Raji (cell line): Measurements from ENCODE around the gene SLC4A2.

Experiments
- POLR2A ChIP-seq: IDR thresholded peaks from 2 replicates; pipeline ENCODE4 v1.6.1; 2011; ENCODE audit warnings: low read depth, low read length, control low read depth; ENCODE audit not compliant: insufficient read depth

The SLC4A2 gene

DNA sequence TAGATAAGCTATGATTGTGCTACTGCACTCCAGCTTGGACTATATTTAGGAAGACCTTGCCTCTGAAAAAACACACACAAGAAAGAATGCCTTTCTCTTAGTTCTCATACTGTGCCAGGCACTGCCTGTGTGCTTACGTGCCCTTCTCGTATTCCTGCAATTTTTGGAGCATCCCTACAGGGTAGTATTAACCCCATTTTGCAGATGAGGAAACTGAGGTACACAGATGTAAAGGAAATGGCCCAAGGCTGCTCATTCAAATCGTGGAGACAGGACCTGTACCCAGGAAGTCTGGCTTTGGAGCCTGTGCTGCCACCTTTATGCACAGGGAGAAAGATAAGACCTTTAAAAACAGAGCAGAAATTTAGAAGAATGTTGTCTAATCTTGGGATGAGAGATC is 43.6 kb downstream of the SLC4A2 start:
- no peak for TF ChIP-seq POLR2A

GRCh38 chr7:151103973-151104372 is 44.6 kb downstream of the SLC4A2 start:
- TF ChIP-seq POLR2A: no peak

- TF ChIP-seq POLR2A: no peak
These were observed 45.2 kb downstream of the SLC4A2 start for GRCh38 chr7:151104411-151105235.

- TF ChIP-seq POLR2A: no peak
These were observed 48.5 kb downstream of the SLC4A2 start for GRCh38 chr7:151107882-151108281.

DNA sequence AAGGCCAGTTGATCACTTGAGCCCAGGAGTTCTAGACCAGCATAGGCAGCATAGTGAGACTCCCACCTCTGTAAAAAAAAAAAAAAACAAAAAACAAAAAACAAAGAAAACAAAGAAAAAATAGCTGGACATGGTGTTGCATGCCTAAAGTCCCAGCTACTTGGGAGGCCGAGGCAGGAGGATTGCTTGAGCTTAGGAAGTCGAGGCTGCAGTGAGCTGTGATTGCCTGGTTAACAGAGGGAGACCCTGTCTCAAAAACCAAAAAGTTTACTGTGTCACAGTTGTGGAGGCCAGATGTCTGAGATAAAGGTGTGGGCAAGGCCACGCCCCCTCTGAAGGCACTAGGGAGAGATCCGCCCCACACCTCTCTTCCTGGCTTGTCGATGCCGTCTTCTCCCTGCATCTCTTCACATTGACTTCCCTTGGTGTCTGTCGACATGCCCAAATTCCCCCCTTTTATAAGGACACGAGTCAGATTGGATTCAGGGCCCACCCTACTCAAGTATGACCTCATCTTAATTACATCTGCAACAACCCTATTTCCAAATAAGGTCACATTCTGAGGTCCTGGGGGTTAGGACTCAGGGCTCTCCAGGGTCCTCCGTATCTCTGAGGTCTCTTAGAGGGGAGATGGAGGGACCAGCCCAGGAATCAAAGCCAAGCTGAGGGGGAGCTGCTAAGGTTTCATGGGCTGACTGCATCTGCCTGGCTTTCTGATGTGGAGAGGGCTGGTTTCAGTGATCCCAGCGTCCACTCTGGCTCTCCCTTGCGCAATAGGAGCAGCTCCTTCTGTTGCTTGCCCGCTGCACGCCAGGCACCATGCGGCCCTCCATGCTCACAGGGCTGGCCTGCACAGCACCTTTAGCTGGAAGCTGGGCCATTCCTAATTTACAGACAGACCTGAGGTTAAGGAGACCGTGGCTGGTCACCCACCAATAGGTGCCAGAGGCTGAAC is 50.0 kb downstream of the SLC4A2 start:
- no peak for TF ChIP-seq POLR2A

GRCh38 chr7:151110236-151110940 is 51.0 kb downstream of the SLC4A2 start:
- no peak for TF ChIP-seq POLR2A

GRCh38 chr7:151110941-151111645 is 51.7 kb downstream of the SLC4A2 start:
- no peak for TF ChIP-seq POLR2A

DNA sequence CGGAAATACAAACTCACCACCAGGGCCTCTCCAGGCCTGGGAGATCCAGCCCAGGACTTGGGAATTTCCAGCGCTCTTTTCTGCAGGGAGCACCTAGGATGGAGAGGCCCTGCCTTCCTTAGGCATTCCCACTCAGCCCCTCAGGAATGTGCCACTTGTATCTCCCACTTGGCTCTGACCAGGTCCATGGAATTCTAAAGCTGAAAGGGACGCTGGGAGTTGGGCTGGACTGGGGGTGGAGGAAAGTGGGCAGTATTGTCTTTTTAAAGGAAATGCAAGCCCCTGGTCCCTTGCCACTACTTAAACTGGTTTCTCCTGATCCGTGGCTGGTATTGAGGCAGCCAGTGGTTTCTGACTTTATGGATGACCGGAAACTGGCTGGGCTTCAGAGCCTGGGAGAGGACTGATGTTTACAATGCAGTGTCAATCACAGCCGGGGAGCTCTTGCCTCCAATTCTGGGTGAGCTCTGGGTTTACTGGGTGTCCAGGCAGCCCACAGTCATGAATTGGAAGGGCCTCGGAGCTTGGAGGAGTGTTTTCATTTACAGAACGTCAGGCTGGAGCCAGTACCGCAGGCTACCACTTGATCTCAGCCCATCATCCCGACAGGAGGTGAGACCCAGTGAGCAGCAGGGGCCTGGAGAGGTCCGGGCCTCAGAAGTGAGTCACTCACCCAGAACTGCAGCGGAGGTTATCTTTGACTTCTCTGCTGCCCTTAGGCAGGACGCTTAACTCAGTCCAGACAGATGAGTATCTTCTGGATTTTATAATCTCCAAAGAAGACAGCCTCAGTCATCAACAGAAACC is 54.2 kb downstream of the SLC4A2 start:
- no peak for TF ChIP-seq POLR2A

- no peak for TF ChIP-seq POLR2A
These were observed 55.0 kb downstream of the SLC4A2 start for GRCh38 chr7:151114151-151115090.

DNA sequence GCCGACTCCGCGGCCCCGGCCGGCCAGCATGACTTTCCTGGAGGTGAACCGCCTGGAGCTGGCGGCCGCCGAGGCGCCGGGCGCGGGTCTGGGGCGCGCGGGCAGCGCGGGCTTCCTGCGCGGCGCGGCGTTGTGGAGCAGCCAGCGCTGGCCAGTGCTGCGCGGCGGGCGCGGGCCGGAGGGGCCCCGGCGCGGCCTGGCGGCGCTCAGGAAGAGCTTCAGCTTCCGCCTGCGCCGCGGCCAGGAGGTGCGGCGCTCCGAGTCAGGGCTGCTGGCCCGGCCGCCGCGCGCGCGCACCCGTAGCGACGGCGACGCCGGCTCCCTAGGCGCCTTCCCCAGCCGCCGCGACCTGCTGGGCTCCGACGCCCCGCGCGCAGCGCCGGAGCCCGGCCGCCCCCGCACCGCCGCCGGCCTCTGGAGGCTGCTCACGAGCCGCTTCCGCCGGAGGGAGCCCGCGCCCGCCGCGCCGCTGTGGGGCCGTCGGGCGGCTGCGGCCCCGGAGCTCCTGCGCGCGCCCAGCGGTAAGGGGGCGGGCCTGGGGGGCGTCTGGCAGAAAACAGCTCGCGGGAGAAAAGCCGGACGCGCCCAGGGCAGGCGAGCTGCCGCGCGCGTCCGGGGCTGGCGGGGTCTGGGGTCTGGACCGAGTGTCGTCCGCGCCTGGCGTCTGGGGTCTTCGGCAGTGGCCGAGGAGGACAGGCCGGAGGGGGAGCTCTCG is 55.9 kb downstream of the SLC4A2 start:
- no peak for TF ChIP-seq POLR2A

- no peak for TF ChIP-seq POLR2A
These were observed 56.5 kb downstream of the SLC4A2 start for GRCh38 chr7:151115836-151116418.
